A673 (cell line): ENCODE results near the gene TAS2R38. TPM values are rescaled to one million over a fixed set of nuclear protein-coding genes. Genes with fewer than 3 reads are reported as not detected.

Experiments
- BruUV-seq: library from RNA; stranded (reverse); fragments of 400-500 nt; replicated peaks from 2 replicates; lab custom pipeline; 2021; lab: Mats Ljungman, UMichigan
- CTCF ChIA-PET: fragments of 300-600 bp; sonication (Branson Sonifier 250); formaldehyde crosslinking; loops from one replicate; lab custom pipeline; 2022; ENCODE audit warnings: antibody characterized with exemption; lab: Charles Lee
- POLR2A ChIA-PET: fragments of 300-600 bp; sonication (Branson Sonifier 250); formaldehyde crosslinking; loops from one replicate; lab custom pipeline; 2022; ENCODE audit warnings: antibody characterized with exemption; ENCODE audit not compliant: low non-redundant PET; lab: Charles Lee
- DNase-seq: peaks from one replicate; pipeline ENCODE4 v3.0.0-alpha.2; 2015; ENCODE audit warnings: low spot score
- H3K27ac ChIP-seq: fragments of 200-600 bp; sonication (generic); 2 replicates; pipeline ENCODE4 v1.5.1; 2016; ENCODE audit warnings: mixed run types, low read depth, mild to moderate bottlenecking, mixed read lengths, antibody characterized with exemption, low read length; ENCODE audit not compliant: poor library complexity, severe bottlenecking
- H3K27me3 ChIP-seq: fragments of 200-600 bp; sonication (generic); replicated peaks from 2 replicates; pipeline ENCODE4 v1.6.1; 2017; ENCODE audit warnings: mixed run types, low read depth, mild to moderate bottlenecking, mixed read lengths, antibody characterized with exemption, low read length; ENCODE audit not compliant: insufficient read depth, poor library complexity
- H3K36me3 ChIP-seq: fragments of 200-600 bp; sonication (generic); 2 replicates; pipeline ENCODE4 v1.6.1; 2016; ENCODE audit warnings: mixed run types, mild to moderate bottlenecking, mixed read lengths, antibody characterized with exemption, low read length; ENCODE audit not compliant: insufficient read depth, poor library complexity, severe bottlenecking
- H3K4me1 ChIP-seq: fragments of 200-600 bp; sonication (generic); 2 replicates; pipeline ENCODE4 v1.6.1; 2017; ENCODE audit warnings: mixed run types, mild to moderate bottlenecking, mixed read lengths, antibody characterized with exemption, low read length; ENCODE audit not compliant: insufficient read depth, poor library complexity, severe bottlenecking
- H3K4me3 ChIP-seq: fragments of 200-600 bp; sonication (generic); 2 replicates; pipeline ENCODE4 v1.5.1; 2016; ENCODE audit warnings: low read depth, mixed run types, mild to moderate bottlenecking, mixed read lengths, low read length; ENCODE audit not compliant: poor library complexity, severe bottlenecking
- H3K9me3 ChIP-seq: fragments of 200-600 bp; sonication (generic); 2 replicates; pipeline ENCODE4 v1.6.1; 2016; ENCODE audit warnings: mixed run types, low read depth, mild to moderate bottlenecking, mixed read lengths, antibody characterized with exemption, low read length; ENCODE audit not compliant: poor library complexity, severe bottlenecking
- CTCF ChIP-seq: fragments of 300-800, 200-600 bp; sonication (generic); conservative IDR thresholded peaks from 2 replicates; pipeline ENCODE4 v1.5.1; 2017; ENCODE audit warnings: low read depth, mild to moderate bottlenecking, antibody characterized with exemption, low read length, moderate library complexity, mixed read lengths
- EZH2 ChIP-seq: fragments of 200-600 bp; sonication (generic); IDR thresholded peaks from 2 replicates; pipeline ENCODE4 v1.6.1; 2017; ENCODE audit warnings: borderline replicate concordance, low read depth, mild to moderate bottlenecking, mixed read lengths, antibody characterized with exemption, low read length; ENCODE audit not compliant: poor library complexity, severe bottlenecking
- intact Hi-C: fragments of 100-400 bp; cut with micrococcal nuclease; formaldehyde crosslinking; loops from one replicate; pipeline ENCODE4 v1.10.0; 2022; ENCODE audit not compliant: unreplicated experiment
- total RNA-seq: library from RNA; stranded (reverse); gene quantifications from 2 replicates; pipeline ENCODE4 v1.2.3, GENCODE V29; 2021

TAS2R38 gene
- total RNA-seq, 1 experiment from 2014 or later: not detected

GRCh38 chr7:141949911-141950310 is 23.7 kb downstream of the TAS2R38 start:
- TF ChIP-seq EZH2: no peak
- no peak for TF ChIP-seq CTCF
- intact Hi-C loops: no loop called here
- ChIA-PET CTCF (no interaction called here), POLR2A (no interaction called here)
- H3K4me1 ChIP-seq: no peaks in the 10 kb centered on the region
- DNase-seq: no peak
- no TSS peak for BruUV-seq
- no peaks in the 10 kb centered on the region for H3K27me3 ChIP-seq
- no peak overlapping the region for H3K27ac ChIP-seq
- no peaks in the 10 kb centered on the region for H3K36me3 ChIP-seq
- no peaks in the 10 kb centered on the region for H3K9me3 ChIP-seq
- H3K4me3 ChIP-seq: no peak overlapping the region

- TF ChIP-seq CTCF (no peak), EZH2 (no peak)
- H3K27me3 ChIP-seq: no peaks in the 10 kb centered on the region
- ChIA-PET POLR2A (no interaction called here), CTCF (no interaction called here)
- H3K36me3 ChIP-seq: no peaks in the 10 kb centered on the region
- H3K4me3 ChIP-seq: no peak overlapping the region
- DNase-seq: no peak
- no TSS peak for BruUV-seq
- intact Hi-C loops: no loop called here
- H3K4me1 ChIP-seq: no peaks in the 10 kb centered on the region
- no peak overlapping the region for H3K27ac ChIP-seq
- H3K9me3 ChIP-seq: no peaks in the 10 kb centered on the region
Measured at GRCh38 chr7:141949451-141949850, 24.1 kb downstream of the TAS2R38 start.

- H3K4me3 ChIP-seq: no peak overlapping the region
- H3K9me3 ChIP-seq: no peaks in the 10 kb centered on the region
- H3K36me3 ChIP-seq: no peaks in the 10 kb centered on the region
- no peaks in the 10 kb centered on the region for H3K27me3 ChIP-seq
- intact Hi-C loops: no loop called here
- no peaks in the 10 kb centered on the region for H3K4me1 ChIP-seq
- no TSS peak for BruUV-seq
- ChIA-PET POLR2A (no interaction called here), CTCF (no interaction called here)
- DNase-seq: no peak
- no peak for TF ChIP-seq CTCF
- TF ChIP-seq EZH2: no peak
- no peak overlapping the region for H3K27ac ChIP-seq
Measured at GRCh38 chr7:141949021-141949420, 24.6 kb downstream of the TAS2R38 start.
